NCI-H2196 (cell line): ENCODE data around the gene GMEB2.
A peak's percentile ranks its signal among the peaks of the same experiment; 100 is the strongest.
"Not testable (repeated sequence)": the region's sequence is repeated elsewhere in the genome, so short reads cannot be mapped to it uniquely, and the experiment has no call there.

Experiments
- DNase-seq: peaks from one replicate; lab custom pipeline; 2025; ENCODE audit not compliant: unreplicated experiment; lab: John Stamatoyannopoulos, UW

The GMEB2 gene

DNA sequence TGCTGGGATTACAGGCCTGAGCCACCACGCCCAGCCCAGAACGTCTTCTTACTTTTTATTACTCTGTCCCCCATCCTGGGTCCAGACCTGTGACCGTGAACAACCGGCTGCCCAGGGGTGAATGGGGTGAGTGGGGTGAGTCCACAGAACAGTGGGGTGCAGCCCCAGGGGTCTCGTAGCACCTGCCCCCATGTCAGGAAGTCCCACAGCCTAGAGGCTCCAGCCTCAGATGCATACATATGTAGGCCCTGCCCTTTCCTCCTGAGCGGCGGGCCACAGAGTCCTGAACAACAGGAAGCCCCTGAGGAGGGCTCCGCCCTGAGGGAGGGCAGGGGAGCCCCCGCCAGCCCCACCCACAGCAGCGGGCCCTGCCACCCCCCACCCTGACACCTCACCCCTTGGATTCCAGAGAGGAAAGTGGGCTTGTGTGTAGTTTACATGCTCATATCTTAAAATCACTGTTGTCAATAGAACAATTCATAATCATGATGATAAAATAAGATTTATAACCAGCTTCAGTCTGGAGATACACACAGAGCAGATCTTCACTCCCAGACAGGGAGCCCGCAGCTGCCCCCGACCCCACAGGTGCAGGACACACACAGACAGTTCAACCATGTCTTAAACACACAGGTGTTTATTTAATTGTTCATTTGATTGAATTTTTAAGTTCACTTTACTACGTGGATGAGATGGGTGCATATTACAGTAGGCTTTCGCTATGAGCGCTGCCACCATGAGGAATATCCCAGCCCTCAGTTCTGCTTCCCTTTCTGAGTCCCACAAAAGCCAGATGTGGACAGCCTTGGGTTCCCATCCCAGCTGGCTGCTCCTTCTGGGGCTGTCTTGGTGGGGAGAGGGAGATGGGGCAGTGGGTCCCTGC is 12.4 kb upstream of the GMEB2 start:
- no peak for DNase-seq

DNA sequence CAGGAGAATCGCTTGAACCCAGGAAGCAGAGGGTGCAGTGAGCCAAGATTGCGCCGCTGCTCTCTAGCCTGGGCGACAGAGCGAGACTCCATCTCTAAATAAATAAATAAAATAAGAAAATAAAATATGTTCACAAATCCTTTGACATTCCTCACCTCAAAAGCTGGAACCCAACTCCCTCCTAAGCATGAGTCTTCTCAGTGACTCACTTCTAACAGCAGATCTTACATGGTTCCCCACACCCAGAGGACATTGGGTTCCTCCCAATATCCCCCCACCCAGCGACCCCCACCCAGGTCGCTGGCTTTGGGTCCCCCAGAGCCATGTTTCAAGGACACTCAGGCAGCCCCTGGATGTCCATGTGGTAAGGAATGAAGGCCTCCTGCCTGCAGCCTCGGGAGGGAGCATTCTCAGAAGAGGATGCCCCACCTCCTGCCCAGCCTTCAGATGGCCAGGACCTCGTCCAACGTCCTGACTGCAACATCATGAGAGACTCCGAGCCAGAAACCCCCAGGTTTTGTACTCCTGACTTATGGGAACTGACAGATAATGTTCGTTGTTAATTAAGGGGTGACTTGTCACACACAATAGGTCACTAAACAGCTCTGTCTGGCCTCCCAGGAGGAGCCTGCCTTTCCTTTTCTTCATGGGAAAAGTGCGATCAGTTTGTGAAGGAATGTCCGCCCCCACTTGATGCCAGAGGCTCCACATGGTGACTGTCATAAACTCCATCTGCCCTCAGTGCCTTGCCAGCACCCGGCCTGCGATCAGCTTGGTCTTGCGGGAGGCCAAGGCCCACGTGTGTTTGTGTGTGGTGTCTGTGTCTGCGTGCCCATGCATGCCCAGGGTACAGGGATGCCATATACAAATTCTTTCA is 10.1 kb upstream of the GMEB2 start:
- no peak for DNase-seq

DNA sequence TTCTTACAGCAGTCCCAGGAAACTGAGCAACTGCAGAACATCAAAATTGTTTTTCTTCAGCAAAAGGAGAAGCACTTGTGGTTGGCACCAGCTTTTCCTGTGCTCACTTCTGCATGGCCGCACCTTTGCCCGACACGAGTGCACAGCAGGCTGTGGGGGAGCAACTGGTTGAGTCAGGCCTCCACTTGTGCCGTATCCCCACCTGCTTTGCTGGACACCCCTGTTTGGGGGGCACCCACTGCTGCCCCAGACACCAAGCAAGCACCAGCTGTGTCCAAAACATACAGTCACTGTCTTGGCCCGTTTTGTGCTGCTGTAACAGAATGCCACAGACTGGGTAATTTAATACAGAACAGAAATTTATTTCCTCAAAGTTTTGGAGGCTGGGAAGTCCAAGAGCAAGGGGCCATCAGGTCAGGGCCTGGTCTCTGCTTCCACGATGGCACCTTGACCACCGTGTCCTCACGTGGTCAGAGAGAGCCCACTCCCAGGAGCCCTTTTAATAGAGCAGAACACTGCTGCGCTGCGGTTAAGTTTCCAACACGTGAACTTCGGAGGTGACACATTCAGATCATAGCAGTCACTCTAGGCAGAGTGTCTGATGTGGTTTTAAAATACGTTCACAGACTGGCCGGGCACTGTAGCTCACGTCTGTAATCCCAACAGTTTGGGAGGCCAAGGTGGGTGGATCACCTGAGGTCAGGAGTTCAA is 8.7 kb upstream of the GMEB2 start:
- DNase-seq, result no peak

DNA sequence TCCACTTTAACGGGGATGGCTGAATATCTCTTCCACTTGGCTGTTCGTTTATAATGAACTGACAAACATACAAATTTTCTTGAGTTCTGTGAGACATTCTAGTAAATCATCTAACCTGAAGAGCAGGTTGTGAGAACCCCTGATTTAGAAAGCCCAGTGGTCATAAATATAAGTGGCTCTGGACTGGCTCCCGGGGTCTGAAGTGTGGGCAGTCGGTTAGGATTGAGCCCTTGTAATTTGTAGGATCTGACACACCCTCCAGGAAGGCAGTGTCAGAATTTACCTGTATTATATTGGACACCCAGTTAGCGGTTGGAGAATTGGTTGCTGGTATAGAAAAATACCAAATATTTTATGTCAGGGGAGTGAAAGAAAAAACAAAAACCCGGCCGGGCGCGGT is 6.8 kb upstream of the GMEB2 start:
- DNase-seq, result no peak

DNA sequence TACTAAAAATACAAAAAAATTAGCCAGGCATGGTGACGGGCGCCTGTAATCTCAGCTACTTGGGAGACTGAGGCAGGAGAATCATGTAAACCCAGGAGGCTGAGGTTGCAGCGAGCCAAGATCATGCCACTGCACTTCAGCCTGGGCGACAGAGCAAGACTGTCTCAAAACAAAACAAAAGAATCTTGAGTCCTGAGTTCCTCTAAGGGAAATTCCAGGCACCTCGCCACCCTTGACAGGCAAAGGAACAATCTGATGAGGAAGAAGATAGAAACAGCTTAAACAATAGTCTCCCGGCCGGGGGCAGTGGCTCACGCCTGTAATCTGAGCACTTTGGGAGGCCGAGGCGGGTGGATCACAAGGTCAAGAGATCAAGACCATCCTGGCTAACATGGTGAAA is 4.5 kb upstream of the GMEB2 start:
- DNase-seq, result not testable (repeated sequence)

DNA sequence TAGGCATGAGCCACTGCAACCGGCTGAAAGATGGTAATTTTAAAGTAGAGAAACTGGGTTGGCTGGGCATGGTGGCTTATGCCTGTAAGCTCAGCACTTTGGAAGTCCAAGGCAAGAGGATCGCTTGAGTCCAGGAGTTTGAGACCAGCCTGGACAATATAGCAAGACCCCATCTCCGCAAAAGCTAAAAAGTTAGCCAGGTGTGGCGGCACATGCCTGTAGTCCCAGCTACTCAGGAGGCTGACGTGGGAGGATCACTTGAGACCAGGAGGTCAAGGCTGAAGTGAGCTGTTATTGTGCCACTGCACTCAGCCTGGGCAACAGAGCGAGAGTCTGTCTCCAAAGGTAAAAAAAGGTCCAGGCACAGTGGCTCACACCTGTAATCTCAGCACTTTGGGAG is 4.1 kb upstream of the GMEB2 start:
- DNase-seq, result not testable (repeated sequence)

DNA sequence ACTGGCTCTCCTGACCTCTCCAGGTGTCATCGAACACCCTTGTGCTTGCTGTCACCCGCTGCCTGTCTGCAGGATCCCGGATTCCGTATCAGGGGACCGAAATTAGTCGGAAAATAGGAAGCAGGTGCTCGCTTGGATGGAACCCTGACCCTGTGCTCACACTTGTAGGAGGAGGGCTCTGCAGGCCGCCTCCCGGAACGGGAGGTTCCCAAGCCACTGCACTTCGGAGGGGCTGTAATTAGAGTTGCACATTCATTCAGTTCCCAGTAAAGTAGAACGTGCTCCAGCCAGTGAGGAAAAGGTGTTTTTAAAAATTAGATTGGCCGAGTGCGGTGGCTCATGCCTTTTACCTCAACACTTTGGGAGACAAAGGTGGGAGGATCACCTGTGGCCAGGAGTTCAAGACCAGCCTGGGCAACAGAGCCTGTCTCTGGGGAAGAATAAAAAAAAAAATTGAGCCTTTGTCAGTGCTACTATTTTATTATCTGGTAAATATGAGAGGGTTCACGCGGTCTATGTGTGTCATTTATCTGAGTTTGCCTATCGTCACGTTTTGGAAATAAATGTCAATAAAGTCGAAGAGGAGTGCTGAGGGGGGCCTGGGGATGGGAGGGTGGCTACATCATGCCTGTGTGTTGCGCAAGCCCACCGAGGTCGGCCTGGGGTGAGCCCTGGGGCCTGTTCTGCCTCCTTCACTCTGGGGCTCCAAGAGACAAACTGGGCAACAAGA is 1.5 kb upstream of the GMEB2 start:
- peak; percentile 86 for DNase-seq

DNA sequence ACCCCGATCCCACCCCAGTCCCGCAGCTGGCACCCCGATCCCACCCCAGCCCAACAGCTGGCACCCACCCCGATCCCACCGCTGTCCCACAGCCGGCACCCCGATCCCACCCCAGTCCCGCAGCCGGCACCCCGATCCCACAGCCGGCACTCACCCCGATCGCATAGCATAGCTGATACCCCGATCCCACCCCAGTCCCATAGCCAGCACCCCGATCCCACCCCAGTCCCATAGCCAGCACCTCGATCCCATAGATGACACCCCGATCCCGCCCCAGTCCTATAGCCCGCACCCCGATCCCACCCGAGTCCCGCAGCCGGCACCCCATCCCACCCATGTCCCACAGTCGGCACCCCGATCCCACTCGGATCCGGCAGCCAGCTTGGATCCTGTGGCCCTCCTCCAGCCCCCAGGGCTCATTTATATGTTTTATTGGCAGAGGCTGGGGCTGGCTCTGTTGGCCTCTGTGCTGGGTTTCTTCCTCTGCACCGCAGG is 897 bp upstream of the GMEB2 start:
- DNase-seq, result no peak

DNA sequence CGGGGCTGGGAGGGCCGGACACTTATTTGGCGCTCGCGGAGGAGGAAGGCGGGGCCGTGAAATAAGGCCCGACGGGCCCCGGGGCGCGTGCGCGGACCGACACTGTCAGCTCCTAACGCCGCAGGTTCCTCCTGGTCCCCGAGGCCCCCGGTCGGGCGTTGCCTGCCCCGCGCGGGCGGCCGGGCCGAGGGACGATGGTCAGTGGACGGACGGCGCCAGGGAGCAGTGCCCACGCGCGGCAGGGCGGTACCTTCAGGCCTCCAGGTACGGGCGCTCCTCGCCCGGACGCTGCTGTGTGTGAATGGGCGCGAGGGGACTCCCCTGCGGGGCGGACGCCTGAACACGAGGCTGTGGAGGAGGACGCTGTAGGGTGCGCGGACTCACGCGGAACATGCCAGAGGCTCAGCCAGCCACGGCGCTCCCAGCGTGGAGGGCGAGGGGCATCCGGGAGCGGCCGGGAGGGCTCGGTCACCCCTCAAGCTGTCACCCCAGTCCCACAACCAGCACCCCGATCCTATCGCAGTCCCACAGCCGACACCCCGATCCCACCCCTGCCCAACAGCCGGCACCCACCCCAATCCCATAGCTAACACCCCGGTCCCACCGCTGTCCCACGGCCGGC is 339 bp upstream of the GMEB2 start:
- peak; percentile 95 for DNase-seq

DNA sequence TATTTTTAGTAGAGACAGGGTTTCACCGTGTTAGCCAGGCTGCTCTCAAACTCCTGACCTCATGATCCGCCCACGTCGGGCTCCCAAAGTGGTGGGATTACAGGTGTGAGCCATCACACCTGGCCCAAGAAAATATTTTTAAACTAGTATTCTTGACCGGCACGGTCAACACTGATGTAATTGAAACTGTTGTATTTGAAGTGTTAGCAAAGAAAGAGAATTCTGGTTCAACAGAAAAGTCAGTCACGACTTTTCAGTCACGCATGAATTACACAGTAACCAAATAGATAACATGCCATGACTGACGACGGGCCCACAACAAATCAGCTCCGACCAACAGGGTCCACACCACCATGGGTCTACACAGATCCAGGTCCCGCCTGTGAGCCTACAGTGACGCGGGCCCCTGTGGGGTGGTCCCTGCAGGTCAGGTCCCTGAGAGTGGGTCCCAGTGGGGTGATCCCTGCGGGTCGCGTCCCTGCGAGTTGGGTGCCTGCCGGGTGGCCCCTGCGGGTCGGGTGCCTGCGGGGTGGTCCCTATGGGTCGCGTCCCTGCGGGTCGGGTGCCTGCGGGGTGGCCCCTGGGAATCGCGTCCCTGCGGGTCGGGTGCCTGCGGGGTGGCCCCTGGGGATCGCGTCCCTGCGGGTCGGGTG is 1.0 kb downstream of the GMEB2 start:
- no peak for DNase-seq

DNA sequence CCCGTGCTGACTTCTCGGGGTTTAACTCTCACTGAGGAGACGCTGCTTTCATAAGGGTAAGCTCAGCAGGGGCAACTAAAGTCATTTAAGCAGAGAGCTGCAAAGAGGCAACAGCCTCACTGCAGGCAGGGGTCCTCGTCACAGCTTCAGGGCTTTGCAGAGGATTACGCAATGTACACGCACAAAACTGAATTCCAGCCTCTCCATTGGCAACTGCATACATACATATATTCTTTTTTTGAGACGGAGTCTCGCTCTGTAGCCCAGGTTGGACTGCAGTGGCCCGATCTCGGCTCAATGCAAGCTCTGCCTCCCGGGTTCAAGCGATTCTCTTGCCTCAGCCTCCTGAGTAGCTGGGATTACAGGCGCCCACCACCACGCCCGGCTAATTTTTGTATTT is 2.4 kb downstream of the GMEB2 start:
- DNase-seq, result no peak

DNA sequence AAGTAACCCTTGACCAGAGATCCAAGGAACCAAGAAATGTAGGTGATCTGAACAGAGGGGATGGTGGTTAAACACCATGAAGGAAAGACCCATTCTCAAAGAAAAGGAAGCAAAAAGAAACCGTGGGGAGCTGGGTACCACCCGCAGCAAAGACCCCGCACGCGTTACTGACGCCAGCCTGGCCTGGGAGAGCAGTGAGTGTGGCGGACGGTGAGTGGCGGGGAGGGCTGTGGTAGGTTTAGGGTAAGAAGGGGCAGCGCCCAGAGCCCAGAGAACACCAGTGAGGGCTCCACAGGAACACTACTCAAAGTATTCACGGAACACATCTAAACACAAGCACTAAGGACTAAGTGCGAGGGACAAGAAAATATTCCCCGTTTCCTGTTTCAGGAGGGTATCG is 4.2 kb downstream of the GMEB2 start:
- DNase-seq, result no peak

DNA sequence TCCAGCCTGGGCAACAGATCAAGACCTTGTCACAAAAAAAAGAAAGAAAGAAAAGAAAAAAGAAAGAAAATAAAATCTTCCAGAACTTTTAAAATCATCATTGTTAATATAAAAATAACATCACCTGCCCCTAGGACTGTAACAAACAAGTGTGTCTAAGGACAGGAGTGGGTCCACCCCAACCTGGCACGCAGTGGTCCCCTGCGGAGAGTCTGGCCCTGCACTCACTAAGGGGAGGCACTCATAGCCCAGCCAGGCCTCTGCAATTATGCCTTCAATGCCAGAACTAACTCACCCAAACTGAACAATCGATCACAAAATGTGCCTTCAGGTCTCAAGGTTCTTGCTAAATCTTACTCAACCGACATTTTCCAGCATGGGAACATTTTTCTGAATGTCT is 4.8 kb downstream of the GMEB2 start:
- no peak for DNase-seq

DNA sequence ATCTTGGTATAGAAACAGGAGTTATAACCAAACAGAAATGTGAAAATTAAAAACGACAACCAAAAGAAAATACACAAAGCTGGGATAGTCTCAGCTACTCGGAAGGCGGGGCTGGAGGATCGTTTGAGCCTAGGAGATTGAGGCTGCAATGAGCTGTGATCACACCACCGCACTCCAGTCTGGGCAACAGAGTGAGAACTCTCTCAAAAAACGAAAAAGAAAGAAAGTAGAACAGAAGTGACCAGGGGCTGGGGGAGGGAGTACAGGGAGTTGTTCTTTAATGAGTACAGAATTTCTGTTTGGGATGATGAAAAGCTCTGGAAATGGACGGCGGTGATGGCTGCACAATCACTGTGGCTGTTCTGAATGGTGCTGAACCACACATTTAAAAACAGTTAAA is 5.9 kb downstream of the GMEB2 start:
- no peak for DNase-seq

DNA sequence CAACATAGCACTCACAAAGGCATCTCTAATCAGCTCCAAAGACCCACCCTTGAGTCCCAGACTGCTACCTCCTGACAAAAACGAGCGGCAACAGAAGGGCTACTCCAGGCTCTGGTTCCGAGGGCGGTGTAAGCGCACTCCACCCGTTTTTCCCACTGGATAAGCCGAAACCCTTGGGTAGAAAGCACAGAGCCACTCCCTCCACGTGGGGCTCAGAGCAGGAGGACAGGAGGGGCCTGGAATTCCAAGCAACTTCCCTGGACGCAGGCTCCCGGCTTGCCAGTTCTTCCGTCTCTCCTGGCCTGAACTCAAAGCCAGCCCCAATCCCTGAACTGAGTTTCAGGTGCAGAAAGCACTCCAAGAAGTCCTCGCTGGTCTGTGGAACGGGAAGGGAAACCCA is 7.4 kb downstream of the GMEB2 start:
- DNase-seq, result no peak

DNA sequence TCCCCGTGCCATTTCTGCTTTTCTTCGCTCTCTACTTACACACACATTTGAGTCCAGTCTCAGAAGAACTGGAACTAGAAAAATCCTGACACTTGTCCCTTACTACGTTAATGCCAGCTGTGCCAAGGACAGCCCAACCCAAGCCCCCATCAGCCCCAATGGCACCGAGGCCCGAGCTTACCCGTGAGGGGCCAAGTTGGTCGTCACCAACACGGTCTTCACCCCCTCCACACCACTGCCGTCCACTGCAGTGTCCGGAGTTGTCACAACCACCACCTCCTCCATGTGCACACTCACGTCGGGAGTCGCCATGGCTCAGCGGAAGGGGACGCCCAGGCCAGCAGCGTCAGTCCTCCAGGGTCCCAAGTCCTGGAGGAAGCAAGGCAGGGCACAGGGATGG is 7.8 kb downstream of the GMEB2 start:
- no peak for DNase-seq

DNA sequence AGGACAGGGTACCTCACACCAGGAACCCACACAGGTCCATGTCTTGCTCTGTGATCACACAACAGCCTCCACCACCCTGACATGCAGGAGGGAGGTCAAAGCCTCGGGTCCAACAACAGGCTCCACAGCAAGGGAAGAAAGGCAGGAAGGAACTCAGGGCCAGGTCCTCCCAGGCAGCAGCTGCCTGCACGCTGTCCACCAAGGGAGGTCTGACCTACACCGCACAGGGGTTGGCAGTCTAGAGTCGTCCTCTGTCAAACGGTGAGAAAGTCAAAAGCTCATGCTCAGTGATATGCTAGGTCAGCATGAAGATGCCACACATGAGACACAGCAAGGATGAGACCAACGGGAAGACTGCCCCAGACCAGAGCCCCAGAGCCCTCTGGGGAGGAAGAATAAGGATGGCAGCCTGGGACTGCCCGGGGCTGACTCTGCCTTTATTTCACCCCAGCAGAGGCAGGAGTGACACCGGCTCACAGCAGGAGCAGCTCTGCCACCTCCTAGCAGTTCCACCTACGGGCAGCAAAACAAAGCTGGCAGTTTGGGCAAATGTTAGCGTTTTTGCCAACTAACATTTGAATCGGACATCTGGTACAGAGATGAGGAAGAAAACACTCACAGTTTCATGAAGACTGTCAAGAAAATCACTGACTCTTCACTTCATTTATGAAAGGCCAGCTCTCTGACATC is 8.5 kb downstream of the GMEB2 start:
- no peak for DNase-seq

DNA sequence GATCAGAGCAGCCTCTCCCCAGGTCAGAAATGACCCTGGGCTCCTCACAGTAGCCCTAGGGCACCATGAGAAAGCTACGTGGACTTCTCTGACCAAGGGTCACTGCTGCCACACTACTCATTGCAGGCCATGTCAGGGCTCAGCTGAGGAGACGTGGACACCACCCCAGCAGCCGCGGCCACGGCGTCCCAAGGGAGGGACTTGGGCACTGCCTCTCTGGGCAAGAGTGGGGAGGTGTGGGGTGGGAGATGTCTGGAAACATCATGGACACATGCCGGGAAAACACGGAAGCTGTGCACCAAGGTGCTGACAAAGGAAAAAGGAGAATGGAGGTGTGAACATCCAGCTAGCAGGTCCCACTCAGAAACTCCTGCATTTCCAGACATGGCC is 9.0 kb downstream of the GMEB2 start:
- DNase-seq, result no peak
